HG02763 (cell line): Measurements from ENCODE around the gene GPR25.
"Not testable (repeated sequence)": the region's sequence is repeated elsewhere in the genome, so short reads cannot be mapped to it uniquely, and the experiment has no call there.

Experiments used
- ATAC-seq: cut with Tn5 transposase; IDR thresholded peaks from one replicate; pipeline ENCODE4 v1.9.1; 2021; ENCODE audit warnings: mild to moderate bottlenecking, moderate library complexity; ENCODE audit not compliant: unreplicated experiment

GPR25 gene

DNA sequence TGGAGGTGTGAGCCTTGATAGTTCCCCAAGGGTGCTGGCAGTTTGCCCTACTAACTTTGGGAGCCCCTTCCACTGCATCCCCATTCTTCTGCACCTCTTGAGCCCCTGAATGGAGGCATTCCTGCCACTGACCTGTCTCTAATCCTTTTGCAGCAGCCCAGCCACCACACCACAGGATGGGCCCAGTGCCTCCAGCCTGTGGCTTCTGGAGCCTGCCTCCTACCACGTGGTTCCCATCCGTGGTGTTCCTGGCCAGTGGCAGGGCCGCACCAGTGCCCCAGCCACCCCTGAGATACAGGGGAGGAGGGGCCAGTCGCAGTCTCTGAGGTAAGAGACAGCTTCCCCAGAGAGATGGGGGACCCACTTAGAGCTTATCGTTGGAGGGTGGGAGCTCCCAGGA, 36.3 kb downstream of the GPR25 start:
- no peak for ATAC-seq

DNA sequence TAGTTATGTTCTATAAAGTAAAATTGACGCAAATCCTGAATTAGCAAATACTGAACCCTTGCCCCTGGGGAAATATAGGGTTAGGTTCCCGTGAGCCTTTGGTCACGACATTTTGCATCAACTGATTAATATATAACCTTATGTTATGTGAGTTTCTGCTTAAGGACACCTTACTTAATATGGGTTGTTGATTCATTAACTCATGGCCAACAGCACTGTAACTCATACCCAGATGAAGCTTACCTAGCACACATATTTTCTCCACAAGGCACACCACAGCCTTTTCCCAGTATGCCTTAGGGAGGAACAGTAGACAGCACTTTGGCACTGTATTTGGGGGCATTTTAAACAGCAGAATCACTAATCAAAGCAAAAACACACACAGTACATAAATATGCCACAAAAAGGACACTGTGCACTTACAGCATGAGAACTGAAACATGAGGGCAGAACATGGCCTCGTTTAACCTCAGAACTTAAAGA, 37.0 kb downstream of the GPR25 start:
- peak; percentile 44 for ATAC-seq

DNA sequence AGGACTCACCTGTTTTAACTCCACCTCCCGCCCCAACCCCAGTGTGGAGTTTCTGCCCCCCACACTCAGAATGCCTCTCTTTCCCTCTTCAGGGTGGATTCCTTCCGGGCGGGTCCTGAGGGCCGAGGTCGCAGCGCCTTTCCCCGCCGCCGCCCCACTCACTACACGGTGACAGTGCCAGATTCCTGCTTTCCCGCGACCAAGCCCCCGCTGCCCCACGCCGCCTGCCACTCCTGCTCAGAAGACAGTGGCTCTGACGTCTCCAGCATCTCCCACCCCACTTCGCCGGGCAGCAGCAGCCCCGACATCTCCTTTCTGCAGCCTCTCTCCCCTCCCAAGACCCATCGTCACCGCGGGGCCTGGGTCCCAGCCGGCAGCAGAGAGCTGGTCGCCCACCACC, 38.6 kb downstream of the GPR25 start:
- no peak for ATAC-seq

DNA sequence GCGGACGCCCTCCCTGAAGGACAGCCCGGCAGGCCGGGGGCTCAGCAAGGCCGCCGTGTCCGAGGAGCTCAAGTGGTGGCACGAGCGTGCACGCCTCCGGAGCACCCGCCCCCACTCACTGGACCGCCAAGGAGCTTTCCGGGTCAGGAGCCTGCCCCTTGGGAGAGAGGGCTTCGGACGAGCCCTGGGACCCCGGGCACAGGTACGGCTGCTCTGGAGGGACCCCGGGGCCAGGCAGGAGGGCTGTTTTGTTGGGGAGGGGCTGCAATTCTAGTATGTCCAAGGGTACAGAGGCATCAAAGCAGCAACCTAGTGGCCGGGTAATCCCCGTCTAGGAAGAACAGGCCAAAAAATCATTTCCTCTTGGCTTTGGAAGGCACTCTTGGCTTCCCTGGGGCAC, 39.2 kb downstream of the GPR25 start:
- ATAC-seq: not testable (repeated sequence)

DNA sequence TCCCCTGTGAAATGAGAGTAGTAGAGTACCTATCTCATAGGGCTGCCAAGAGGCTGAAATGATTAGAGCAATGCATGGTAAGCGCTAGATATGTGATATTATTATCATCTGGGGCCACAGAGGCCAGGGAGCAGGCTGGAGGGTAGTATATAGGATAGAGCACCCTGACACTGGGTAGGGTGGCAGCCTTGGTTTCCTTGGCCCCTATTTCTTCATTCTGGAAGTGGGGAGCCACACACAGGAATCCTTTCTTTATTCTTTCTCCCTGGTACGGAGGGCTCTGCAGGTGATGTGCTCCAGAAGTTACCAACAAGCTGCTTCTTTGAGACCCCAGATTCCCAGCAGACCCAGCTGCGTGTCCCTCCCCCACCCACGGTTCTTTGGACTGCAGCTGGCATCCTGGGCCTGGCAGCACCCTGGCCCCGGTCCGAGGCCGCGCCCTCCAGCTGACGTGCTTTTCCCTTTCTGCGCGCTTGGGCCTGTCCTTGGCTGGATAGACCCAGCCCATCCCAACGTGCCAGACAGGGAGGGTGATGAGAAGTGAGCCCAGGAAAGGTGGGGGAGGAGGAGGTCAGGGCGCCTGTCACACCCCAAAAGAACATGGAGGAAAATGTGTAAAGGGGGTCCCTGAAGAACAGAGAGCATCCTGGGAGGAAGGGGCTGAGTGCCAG, 40.1 kb downstream of the GPR25 start:
- no peak for ATAC-seq

DNA sequence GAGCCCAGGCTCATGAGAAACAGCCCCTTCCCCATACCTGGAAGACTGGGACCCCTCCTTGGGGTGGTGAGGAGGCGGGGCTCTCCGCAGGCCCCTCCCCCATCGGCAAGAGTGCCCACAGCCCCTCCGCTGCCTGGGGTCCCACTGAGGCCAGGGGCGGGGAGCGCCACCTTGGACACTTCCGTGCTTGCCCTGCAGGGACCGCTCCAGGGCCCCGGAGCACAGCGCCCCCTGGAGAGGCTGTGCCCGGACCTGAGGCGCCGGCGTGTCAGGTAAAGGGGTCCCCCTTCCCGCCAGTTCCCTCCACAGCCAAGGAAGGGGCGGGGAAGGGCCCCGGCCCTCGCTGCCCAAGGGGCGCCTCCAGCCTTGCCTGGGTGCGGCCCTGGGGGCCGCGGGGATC, 43.4 kb downstream of the GPR25 start:
- no peak for ATAC-seq

DNA sequence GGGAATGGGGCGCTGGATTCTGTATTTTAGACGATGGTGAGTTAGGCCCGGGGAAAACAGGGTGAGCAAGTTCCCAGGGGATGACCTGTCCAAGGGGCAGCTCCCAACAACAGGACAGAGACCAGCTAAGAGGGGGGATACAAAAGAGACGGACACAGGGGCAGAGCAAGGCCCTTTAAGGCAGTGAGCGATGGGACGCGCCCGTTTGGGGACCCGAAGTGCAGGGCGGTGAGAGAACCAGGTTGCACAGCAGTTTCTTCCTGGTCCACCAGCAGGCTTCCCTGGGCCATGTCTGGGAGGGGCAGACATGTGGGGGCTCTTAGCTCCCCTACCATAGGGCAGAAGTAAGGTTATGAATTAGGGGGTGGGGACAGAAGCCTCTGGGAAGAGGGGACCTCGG, 43.9 kb downstream of the GPR25 start:
- no peak for ATAC-seq

DNA sequence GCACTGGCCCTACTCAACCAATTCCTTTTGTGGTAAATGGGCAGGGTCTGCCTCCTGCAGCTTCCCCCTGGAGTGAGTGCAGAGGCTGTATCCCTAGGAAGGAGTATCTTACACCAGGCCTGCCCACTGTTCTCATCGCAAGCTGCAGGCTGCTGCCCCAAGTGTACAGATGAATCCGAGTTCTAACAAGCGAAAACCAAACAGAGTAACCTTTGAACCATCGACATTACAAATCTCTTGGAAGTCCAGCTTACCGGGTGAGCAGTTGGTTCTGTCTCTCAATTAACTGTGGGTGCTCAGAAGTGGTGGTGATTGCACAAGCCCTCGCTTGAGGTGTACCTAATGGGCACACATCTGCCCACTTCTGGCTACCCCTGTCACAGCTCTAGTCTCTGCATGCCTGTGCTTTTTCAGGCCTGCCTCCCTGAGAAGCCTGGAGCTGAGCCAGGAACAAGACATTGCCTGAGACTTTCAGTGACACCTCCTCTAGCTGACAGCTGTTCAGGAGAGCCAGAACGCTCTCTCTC, 44.6 kb downstream of the GPR25 start:
- no peak for ATAC-seq

DNA sequence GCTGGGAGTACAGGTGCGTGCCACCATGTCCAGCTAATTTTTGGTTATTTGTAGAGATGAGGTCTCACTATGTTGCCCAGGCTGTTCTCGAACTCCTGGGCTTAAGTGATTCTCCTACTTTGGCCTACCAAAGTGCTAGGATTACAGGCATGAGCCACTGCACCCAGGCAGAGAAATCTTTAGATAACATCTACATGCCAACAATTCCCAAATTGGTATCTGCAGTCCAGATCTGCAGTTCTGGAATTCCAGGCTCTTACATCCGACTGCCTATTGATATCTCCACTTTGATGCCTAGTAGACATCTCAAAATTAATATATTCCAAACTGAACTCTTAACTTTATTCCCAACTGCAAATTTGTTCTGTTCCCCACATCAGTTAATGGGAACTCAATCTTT, 45.2 kb downstream of the GPR25 start:
- no peak for ATAC-seq

DNA sequence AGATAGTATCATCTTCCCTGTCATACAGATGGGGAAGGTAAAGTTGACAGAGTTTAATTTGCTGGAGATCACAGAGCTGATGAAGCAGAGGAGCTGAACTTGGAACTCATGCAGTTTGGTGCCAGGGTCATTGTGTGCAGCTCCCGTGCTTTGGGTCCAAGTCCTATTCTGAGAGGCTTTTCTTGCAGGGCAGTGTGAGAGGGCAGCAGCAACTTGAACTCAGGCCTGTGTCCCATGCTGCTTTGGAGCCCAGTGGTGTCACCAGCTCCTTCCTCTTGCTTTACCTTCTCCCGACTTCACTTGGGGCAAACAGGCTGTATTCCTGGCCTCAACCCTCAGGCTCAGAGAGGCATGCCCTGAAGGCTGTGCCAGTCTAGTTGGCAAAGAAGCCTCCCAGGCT, 46.6 kb downstream of the GPR25 start:
- ATAC-seq: no peak

DNA sequence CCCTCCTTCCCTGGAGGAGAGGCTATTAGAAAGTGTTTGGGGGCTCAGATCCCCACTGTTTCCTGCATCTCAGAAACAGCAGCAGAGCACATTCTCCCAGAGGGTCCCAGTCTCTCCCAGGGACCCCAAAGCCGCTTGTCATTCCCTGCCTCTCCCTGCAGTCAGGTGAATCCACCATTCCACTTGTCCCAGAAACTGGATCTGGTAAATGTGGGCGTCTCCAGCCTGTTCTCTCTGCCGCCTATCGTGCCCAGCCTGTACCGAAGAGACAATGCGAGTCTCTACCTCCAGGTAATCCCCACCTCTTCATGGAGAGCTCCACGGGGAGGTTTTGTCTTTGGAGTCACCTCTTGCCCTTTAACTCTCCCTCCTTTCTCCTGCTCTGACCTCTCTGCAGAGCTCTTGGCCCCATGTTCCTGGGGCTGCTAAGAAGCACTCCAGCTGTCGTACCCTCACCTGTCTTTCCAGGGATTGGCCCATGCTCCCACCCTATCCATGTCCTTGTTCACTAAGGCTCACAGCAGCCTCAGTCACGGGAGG, 48.9 kb downstream of the GPR25 start:
- ATAC-seq: no peak

DNA sequence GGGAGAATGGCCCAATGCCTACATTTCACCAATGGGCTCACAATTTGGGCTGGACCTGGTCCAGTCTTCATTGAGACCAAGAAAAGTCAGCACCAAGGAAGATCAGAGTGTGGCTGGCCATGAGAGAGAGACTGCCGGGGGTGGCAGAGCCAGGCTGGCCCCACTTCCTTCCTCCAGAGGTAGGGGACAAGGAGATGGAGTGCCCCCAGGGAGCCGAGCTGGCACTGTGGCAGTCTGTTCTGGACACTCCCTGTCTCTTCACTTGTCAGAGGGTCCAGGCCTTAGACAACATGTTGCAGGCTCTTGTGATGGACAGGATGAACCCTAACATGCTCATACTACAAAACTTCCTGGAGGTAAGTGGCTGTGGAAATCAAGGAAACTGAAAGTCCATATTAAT, 49.6 kb downstream of the GPR25 start:
- no peak for ATAC-seq

DNA sequence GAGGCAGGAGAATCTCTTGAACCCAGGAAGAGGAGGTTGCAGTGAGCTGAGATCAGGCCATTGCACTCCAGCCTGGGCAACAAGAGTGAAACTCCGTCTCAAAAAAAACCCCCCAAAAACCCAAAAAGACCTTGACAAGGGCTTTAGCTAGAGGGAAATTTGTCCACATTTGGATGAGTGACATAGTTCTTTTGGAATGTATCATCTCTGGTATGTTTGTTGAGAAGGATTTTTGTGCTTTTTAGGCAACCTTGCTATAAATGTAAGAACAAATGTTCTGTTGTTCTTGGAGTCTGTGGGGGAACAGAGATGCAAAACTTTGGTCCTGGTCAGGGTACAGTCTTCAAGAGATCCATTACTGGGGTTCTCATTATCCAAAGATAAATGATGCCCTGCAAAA, 50.8 kb downstream of the GPR25 start:
- no peak for ATAC-seq
